Measurements from ENCODE around the gene PLAAT4. TPM values are rescaled to one million over a fixed set of nuclear protein-coding genes. Genes with fewer than 3 reads are reported as not detected.

Gene PLAAT4
- total RNA-seq, 2 donors from 2014 or later = 0.58 TPM; not detected in 1

GRCh38 chr11:63592975-63593395 is 56.4 kb downstream of the PLAAT4 start:
- H3K27ac Mint-ChIP-seq = no peak overlapping the region
- H3K36me3 ChIP-seq (ENCODE audit: control insufficient read depth, insufficient read depth, low read length) = peaks cover 5% of the 10 kb centered on the region
- WGBS, 2 experiments (ENCODE audit: insufficient coverage in 1 of 2, insufficient read length in 1 of 2) = 67 to 92% methylated on average over 1 to 4 of the region's 4 CpGs

DNA sequence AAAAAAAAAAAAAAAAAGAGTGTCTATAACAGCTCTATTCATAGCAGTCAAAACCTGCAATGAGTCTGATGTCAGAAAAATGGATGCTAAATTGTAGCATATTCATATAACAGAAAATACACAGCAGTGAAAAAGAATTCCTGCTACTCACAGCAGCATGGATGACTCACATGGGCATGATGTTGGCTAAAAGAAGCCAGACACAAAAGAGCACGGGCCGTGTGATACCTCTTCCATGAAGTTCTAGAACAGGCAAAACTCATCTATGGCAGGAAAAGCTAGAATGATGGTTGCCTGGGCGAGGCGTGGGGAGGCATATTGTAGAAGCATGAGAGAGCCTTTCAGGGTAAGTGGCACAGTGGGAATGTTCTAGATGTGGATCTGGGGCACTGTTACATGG is 58.7 kb downstream of the PLAAT4 start:
- H3K27ac ChIP-seq (ENCODE audit: low read depth, low read length) = no peak overlapping the region
- Mint-ChIP-seq H3K27ac (no peak overlapping the region), H3K4me3 (no peak overlapping the region), H3K36me3 (ENCODE audit: low read depth) (peaks cover 37% of the 10 kb centered on the region), H3K9me3 (peaks cover 20% of the 10 kb centered on the region), H3K4me1 (no peaks in the 10 kb centered on the region), H3K27me3 (ENCODE audit: insufficient read depth) (no peaks in the 10 kb centered on the region)
- peaks cover 5% of the 10 kb centered on the region for H3K36me3 ChIP-seq (ENCODE audit: control insufficient read depth, insufficient read depth, low read length)
- 85 to 89% methylated on average over 4 of the region's 4 CpGs for WGBS, 2 experiments (ENCODE audit: insufficient coverage in 1 of 2, insufficient read length in 1 of 2)
- no peaks in the 10 kb centered on the region for H3K27me3 ChIP-seq (ENCODE audit: control insufficient read depth, insufficient read depth, low read length, poor library complexity, severe bottlenecking)
- TF ChIP-seq, protein P1, sequence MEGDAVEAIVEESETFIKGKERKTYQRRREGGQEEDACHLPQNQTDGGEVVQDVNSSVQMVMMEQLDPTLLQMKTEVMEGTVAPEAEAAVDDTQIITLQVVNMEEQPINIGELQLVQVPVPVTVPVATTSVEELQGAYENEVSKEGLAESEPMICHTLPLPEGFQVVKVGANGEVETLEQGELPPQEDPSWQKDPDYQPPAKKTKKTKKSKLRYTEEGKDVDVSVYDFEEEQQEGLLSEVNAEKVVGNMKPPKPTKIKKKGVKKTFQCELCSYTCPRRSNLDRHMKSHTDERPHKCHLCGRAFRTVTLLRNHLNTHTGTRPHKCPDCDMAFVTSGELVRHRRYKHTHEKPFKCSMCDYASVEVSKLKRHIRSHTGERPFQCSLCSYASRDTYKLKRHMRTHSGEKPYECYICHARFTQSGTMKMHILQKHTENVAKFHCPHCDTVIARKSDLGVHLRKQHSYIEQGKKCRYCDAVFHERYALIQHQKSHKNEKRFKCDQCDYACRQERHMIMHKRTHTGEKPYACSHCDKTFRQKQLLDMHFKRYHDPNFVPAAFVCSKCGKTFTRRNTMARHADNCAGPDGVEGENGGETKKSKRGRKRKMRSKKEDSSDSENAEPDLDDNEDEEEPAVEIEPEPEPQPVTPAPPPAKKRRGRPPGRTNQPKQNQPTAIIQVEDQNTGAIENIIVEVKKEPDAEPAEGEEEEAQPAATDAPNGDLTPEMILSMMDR (conservative IDR thresholded peaks at IDR 0.05) = no peak
- no peak overlapping the region for H3K4me3 ChIP-seq (ENCODE audit: low read length)
- H3K9ac ChIP-seq (ENCODE audit: extremely low read depth, low read length, poor library complexity, severe bottlenecking) = no peak overlapping the region
- peak; percentile 7 for DNase-seq
- peaks cover 6% of the 10 kb centered on the region for H3K9me3 ChIP-seq (ENCODE audit: control insufficient read depth, low read length)
- no peaks in the 10 kb centered on the region for H3K4me1 ChIP-seq (ENCODE audit: control insufficient read depth, insufficient read depth, low read length)

More at GRCh38 chr11:63592975-63593395, 56.4 kb downstream of the PLAAT4 start:
- no peaks in the 10 kb centered on the region for H3K27me3 Mint-ChIP-seq (ENCODE audit: insufficient read depth)
- peak; percentile 78 for DNase-seq
- H3K4me1 ChIP-seq (ENCODE audit: control insufficient read depth, insufficient read depth, low read length) = no peaks in the 10 kb centered on the region
- peaks cover 34% of the 10 kb centered on the region for H3K36me3 Mint-ChIP-seq (ENCODE audit: low read depth)
- H3K27me3 ChIP-seq (ENCODE audit: control insufficient read depth, insufficient read depth, low read length, poor library complexity, severe bottlenecking) = no peaks in the 10 kb centered on the region
- no peak overlapping the region for H3K27ac ChIP-seq (ENCODE audit: low read depth, low read length)
- no peak overlapping the region for H3K4me3 Mint-ChIP-seq
- H3K4me1 Mint-ChIP-seq = no peaks in the 10 kb centered on the region
- H3K9me3 ChIP-seq (ENCODE audit: control insufficient read depth, low read length) = peaks cover 6% of the 10 kb centered on the region
- no peak overlapping the region for H3K4me3 ChIP-seq (ENCODE audit: low read length)
- TF ChIP-seq, protein P1 (conservative IDR thresholded peaks at IDR 0.05) = peak; percentile 81
- no peak overlapping the region for H3K9ac ChIP-seq (ENCODE audit: extremely low read depth, low read length, poor library complexity, severe bottlenecking)
- H3K9me3 Mint-ChIP-seq = peaks cover 20% of the 10 kb centered on the region

Other genes starting within 250 kb of the PLAAT4 start
- gene SLC22A9, start 167.0 kb upstream of the PLAAT4 start, total RNA-seq = not detected
- gene PLAAT5, start 45.6 kb upstream of the PLAAT4 start, total RNA-seq = 10 to 100 TPM; 14.0 to 18.1 TPM
- 10 to 100 TPM in 1 of 2 donors, 1 to 10 TPM in 1; 6.7 to 15.9 TPM for gene LGALS12, start 30.7 kb upstream of the PLAAT4 start, total RNA-seq
- gene PLAAT2, start 26.6 kb downstream of the PLAAT4 start, total RNA-seq = not detected
- 10 to 100 TPM; 33.5 to 45.9 TPM for gene PLAAT3, start 77.6 kb downstream of the PLAAT4 start, total RNA-seq
- 10 to 100 TPM; 33.8 to 38.0 TPM for gene ATL3, start 134.6 kb downstream of the PLAAT4 start, total RNA-seq
- gene RTN3, start 144.7 kb downstream of the PLAAT4 start, total RNA-seq = 100 to 1,000 TPM; 128 to 160 TPM
- gene ZFTA, start 232.0 kb downstream of the PLAAT4 start, total RNA-seq = 10 to 100 TPM; 31.9 to 38.0 TPM